Lower leg skin (tissue), 4 donors: ENCODE results near the gene AGO4. TPM values are rescaled to one million over a fixed set of nuclear protein-coding genes. Genes with fewer than 3 reads are reported as not detected.
"Not testable (repeated sequence)": the region's sequence is repeated elsewhere in the genome, so short reads cannot be mapped to it uniquely, and the experiment has no call there.

ENCODE experiments used
- DNase-seq, 2 donors: peaks; one replicate each; pipeline ENCODE4 v3.0.0-alpha.2; 2019; ENCODE audit warnings: low spot score in 2 of 2
- H3K4me3 ChIP-seq: fragments of 200-600 bp; sonication (generic); 2 replicates; pipeline ENCODE4 v1.5.1; 2017; ENCODE audit warnings: mild to moderate bottlenecking, low read depth; ENCODE audit not compliant: poor library complexity, severe bottlenecking
- CTCF ChIP-seq, 3 donors: fragments of 450-650 bp; IDR thresholded peaks; one replicate each; pipeline ENCODE4 v1.5.1; 2016; ENCODE audit warnings: antibody characterized with exemption in 3 of 3, mild to moderate bottlenecking in 3 of 3, moderate library complexity in 2 of 3
- POLR2A ChIP-seq, 2 donors: fragments of 450-650 bp; IDR thresholded peaks; one replicate each; pipeline ENCODE4 v1.6.1; 2016 to 2017; ENCODE audit warnings: antibody characterized with exemption in 2 of 2, mild to moderate bottlenecking in 1 of 2, moderate library complexity in 1 of 2
- WGBS, 2 donors: methylation state at CpG; one replicate each; pipeline ENCODE4 v1.1.5; 2018; 5-methylcytosine and 5-hydroxymethylcytosine counted together
- intact Hi-C: fragments of 100-400 bp; cut with DNase I; formaldehyde crosslinking; loops from one replicate; pipeline ENCODE4 v1.15.0; 2023; ENCODE audit warnings: low total_unique reads
- total RNA-seq, 4 donors: library from RNA; depleted of rRNA; stranded (reverse); fragments of >200 nt; gene quantifications; one replicate each; pipeline ENCODE4 v1.1.0, GENCODE V29; 2016

AGO4 gene
- total RNA-seq, 4 donors from 2014 or later: 28.1 to 40.3 (median 34.6) TPM

DNA sequence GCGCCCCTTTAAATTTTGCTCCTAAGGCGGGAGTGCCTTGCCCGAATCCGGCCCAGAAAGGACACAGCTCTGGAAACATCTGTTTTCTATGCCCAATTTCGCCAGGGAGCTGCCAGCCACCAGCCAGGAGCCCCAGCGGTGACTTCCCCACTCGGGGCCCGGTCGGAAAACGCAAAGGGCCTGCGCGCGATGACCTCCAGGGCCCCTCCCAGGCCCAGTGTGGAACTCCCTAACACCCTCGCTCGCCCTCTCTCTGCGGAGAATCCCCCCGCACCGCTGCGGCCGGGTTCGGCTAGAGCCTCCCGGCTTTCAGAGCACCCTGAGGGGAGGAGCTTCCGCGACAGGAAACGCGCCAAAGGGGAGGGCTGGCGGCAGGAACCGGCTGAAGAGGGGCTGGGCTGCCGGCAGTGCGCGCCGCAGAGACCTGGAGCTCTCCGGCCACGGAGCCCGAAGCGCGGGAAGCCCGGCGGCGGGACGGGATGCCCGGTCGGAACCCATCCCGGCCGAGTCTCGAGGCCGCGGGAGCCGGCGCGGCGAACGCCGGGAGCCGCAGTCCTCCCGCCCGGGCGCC lies 38.5 kb upstream of the AGO4 start:
- 0 to 1% methylated on average over 43 to 54 of the region's 58 CpGs for WGBS, 2 donors
- peak overlapping the region; percentile 47 for H3K4me3 ChIP-seq
- peak; percentile 74 to 94 for DNase-seq
- intact Hi-C loops: no loop called here
- TF ChIP-seq CTCF (IDR thresholded peaks at IDR 0.05): no peak

DNA sequence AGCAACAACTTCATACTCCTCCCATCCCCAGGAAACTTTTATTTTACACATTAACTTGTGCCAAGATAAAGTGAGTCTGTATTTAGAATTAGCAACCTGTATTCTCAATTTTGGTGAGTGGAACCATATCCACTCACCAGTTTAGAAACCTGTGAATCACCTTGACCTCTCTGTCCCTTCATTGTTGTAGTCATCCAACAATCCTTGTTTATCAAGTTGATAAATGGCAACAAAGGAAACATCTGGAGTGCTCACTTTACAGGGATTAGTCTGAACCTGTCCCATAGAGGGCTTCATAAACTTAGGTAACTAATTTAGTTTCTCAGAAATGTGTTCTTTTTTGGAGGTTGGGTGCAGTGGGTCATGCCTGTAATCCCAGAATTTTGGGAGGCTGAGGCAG lies 34.1 kb upstream of the AGO4 start:
- no peak overlapping the region for H3K4me3 ChIP-seq
- TF ChIP-seq CTCF (IDR thresholded peaks at IDR 0.05): no peak
- TF ChIP-seq POLR2A (IDR thresholded peaks at IDR 0.05): no peak
- DNase-seq: no peak
- intact Hi-C loops: loop anchor here (5.0 kb wide), 1 partner anchor 211 kb away; no protein-coding TSS in a partner anchor

GRCh38 chr1:35776172-35776571 lies 31.6 kb upstream of the AGO4 start:
- H3K4me3 ChIP-seq, DNase-seq, intact Hi-C loops: not testable (repeated sequence)
- 90% methylated on average over 6 of the region's 6 CpGs for WGBS, 2 donors

DNA sequence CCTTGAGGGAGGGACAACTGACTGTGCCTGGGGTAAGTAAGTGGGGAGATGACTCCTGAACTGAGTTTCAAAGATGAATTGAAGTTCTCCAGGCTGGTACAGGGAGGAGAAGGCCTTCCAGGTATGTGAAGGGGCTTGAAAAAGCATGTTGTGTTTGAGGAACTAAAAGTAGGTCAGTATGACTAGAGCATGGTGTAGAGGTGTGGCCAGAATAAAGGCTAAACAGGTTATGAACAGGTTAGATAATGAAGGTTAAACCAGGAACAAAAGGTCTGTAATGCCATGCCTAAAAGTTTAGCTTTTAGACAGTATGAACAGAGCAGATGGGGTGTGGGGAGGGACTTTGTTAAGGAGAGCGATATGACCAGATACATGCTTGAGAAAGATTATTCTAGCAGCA lies 30.7 kb upstream of the AGO4 start:
- TF ChIP-seq POLR2A (IDR thresholded peaks at IDR 0.05) (no peak), CTCF (IDR thresholded peaks at IDR 0.05) (no peak)
- H3K4me3 ChIP-seq: no peak overlapping the region
- WGBS, 2 donors: 75 to 87% methylated on average over 1 of the region's 1 CpG
- no peak for DNase-seq
- intact Hi-C loops: no loop called here

DNA sequence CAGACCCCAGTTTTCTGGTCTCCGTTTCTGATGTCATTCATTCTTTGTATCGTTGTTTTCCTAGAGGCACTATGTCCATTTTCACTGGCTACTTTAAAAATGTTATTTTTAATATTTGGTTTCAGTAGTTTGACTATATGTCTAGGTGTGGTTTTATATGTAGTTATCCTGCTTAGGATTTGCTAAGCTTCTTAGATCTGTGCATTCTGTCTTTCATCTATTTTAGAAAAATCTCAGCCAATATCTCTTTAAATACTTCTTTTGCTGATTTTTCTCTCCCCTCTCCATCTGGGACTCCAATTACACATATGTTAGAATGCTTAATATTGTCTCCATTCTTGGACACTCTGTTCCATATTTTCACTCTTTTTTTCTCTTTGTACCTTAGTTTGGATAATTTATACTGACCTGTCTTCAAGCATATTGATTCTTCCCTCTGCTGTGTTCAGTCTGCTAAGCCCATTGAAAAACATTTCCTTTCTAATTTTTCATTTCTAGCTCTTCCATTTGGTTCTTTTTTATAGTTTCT lies 24.7 kb upstream of the AGO4 start:
- 89 to 93% methylated on average over 2 of the region's 2 CpGs for WGBS, 2 donors
- no peak for TF ChIP-seq CTCF (IDR thresholded peaks at IDR 0.05)
- TF ChIP-seq POLR2A (IDR thresholded peaks at IDR 0.05): no peak
- no peak for DNase-seq
- intact Hi-C loops: no loop called here
- H3K4me3 ChIP-seq: no peak overlapping the region

DNA sequence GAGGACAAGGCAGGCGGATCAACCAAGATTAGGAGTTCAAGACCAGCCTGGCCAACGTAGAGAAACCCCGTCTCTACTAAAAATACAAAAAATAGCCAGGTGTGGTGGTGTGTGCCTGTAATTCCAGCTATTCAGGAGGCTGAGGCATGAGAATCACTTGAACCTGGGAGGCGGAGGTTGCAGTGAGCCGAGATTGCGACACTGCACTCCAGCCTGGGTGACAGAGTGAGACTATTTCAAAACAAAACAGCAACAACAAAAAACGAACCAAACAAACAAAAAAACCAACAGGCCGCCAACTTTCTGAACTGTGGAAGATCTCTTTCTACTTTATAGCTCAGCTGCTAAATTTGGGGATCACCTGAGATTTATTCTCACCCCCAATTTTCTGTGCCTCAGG lies 23.5 kb upstream of the AGO4 start:
- 89 to 91% methylated on average over 8 of the region's 8 CpGs for WGBS, 2 donors
- H3K4me3 ChIP-seq, intact Hi-C loops, DNase-seq: not testable (repeated sequence)

DNA sequence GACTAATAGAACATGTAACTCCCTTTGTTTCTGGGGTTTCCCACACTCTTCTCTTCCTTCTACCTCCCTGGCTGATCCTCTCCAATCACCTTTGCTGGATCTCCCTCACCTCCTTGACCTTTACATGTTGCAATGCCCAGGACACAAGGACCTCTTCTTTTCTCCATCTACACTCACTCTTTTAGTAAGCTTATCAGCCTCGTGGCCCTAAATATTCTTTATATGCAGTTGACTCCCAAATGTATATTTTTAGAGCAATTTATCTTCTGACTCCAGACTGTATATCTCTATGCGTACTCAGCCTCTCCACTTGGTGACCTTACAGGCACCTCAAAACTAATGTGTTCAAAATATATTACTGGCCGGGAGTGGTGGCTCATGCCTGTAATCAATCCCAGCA lies 19.7 kb upstream of the AGO4 start:
- TF ChIP-seq POLR2A (IDR thresholded peaks at IDR 0.05): no peak
- intact Hi-C loops: no loop called here
- DNase-seq: no peak
- H3K4me3 ChIP-seq: no peak overlapping the region
- WGBS, 2 donors: 86 to 87% methylated on average over 3 of the region's 3 CpGs
